PC-3 (cell line): ENCODE data around the gene OXNAD1. TPM values are rescaled to one million over a fixed set of nuclear protein-coding genes. Genes with fewer than 3 reads are reported as not detected.

ENCODE experiments used
- ATAC-seq: fragments of 200-7000 bp; cut with Tn5 transposase; 2 replicates; pipeline ENCODE4 v1.9.1; 2020; ENCODE audit warnings: mild to moderate bottlenecking, moderate library complexity
- BruUV-seq: library from RNA; stranded (reverse); fragments of 400-500 nt; replicated peaks from 2 replicates; lab custom pipeline; 2021; lab: Mats Ljungman, UMichigan
- CTCF ChIA-PET: fragments of 300-600 bp; sonication (Branson Sonifier 250); formaldehyde crosslinking; loops from one replicate; lab custom pipeline; 2022; ENCODE audit warnings: antibody characterized with exemption; lab: Charles Lee
- POLR2A ChIA-PET: fragments of 300-600 bp; sonication (Branson Sonifier 250); formaldehyde crosslinking; loops from one replicate; lab custom pipeline; 2022; ENCODE audit warnings: antibody characterized with exemption; ENCODE audit not compliant: unreplicated experiment; lab: Charles Lee
- DNase-seq: peaks from one replicate; pipeline ENCODE4 v3.0.0-alpha.2; 2015
- H2AFZ ChIP-seq: fragments of 300-600 bp; sonication (generic); 2 replicates; pipeline ENCODE4 v1.6.0; 2016; ENCODE audit warnings: antibody characterized with exemption, low read length
- H3F3A ChIP-seq: fragments of 300-600 bp; sonication (generic); one replicate; pipeline ENCODE4 v1.6.0; 2017; ENCODE audit warnings: antibody characterized with exemption, low read length, control low read depth, mild to moderate bottlenecking; ENCODE audit not compliant: unreplicated experiment
- H3K27ac ChIP-seq: fragments of 300-600 bp; sonication (generic); 2 replicates; pipeline ENCODE4 v1.5.1; 2016; ENCODE audit warnings: mild to moderate bottlenecking, low read length
- H3K27me3 ChIP-seq: fragments of 300-600 bp; sonication (generic); 2 replicates; pipeline ENCODE4 v1.6.1; 2016; ENCODE audit warnings: low read length, mixed read lengths
- H3K36me3 ChIP-seq: fragments of 300-600 bp; sonication (generic); 2 replicates; pipeline ENCODE4 v1.6.1; 2016; ENCODE audit warnings: low read depth, mixed run types, low read length, mixed read lengths
- H3K4me1 ChIP-seq: fragments of 300-600 bp; sonication (generic); 2 replicates; pipeline ENCODE4 v1.5.1; 2016; ENCODE audit warnings: low read length; ENCODE audit not compliant: insufficient read depth
- H3K4me2 ChIP-seq: fragments of 300-600 bp; sonication (generic); 2 replicates; pipeline ENCODE4 v1.6.0; 2016; ENCODE audit warnings: low read length
- H3K4me3 ChIP-seq: fragments of 300-600 bp; sonication (generic); 2 replicates; pipeline ENCODE4 v1.5.1; 2016; ENCODE audit warnings: mild to moderate bottlenecking, low read length, mixed read lengths
- H3K79me2 ChIP-seq: fragments of 300-600 bp; sonication (generic); 2 replicates; pipeline ENCODE4 v1.6.1; 2017; ENCODE audit warnings: low read length, mixed read lengths
- H3K9ac ChIP-seq: fragments of 300-600 bp; sonication (generic); 2 replicates; pipeline ENCODE4 v1.6.0; 2016; ENCODE audit warnings: mild to moderate bottlenecking, low read length
- H3K9me2 ChIP-seq: fragments of 300-600 bp; sonication (generic); replicated peaks from 2 replicates; pipeline ENCODE4 v1.6.1; 2016; ENCODE audit warnings: mixed run types, low read length, mixed read lengths
- H3K9me3 ChIP-seq: fragments of 300-600 bp; sonication (generic); 2 replicates; pipeline ENCODE4 v1.6.1; 2016; ENCODE audit warnings: low read length, mixed read lengths
- H4K20me1 ChIP-seq: fragments of 300-600 bp; sonication (generic); 2 replicates; pipeline ENCODE4 v1.6.1; 2016; ENCODE audit warnings: low read length, mixed read lengths
- EZH2 ChIP-seq: fragments of 300-600 bp; sonication (generic); IDR thresholded peaks from one replicate; pipeline ENCODE4 v1.6.1; 2017; ENCODE audit warnings: antibody characterized with exemption, mild to moderate bottlenecking, low read length; ENCODE audit not compliant: unreplicated experiment
- EZH2phosphoT487 ChIP-seq: fragments of 300-600 bp; sonication (generic); IDR thresholded peaks from 2 replicates; pipeline ENCODE4 v1.6.1; 2018; ENCODE audit warnings: mild to moderate bottlenecking, antibody characterized with exemption, low read length, borderline replicate concordance
- intact Hi-C: fragments of 100-400 bp; cut with micrococcal nuclease; formaldehyde crosslinking; loops from 2 replicates; pipeline ENCODE4 v1.9.0; 2023
- total RNA-seq: library from RNA; depleted of rRNA; stranded (reverse); fragments of >200 nt; gene quantifications from 2 replicates; pipeline ENCODE4 v1.2.3, GENCODE V29; 2014
- TF ChIP-seq, protein P1 (sequence below): fragments of 300-600 bp; sonication (generic); conservative IDR thresholded peaks from 2 replicates; pipeline ENCODE4 v1.5.1; 2017; ENCODE audit warnings: antibody characterized with exemption, low read depth, mild to moderate bottlenecking, low read length

The OXNAD1 gene
- total RNA-seq, 1 experiment from 2014 or later: 20.5 TPM

DNA sequence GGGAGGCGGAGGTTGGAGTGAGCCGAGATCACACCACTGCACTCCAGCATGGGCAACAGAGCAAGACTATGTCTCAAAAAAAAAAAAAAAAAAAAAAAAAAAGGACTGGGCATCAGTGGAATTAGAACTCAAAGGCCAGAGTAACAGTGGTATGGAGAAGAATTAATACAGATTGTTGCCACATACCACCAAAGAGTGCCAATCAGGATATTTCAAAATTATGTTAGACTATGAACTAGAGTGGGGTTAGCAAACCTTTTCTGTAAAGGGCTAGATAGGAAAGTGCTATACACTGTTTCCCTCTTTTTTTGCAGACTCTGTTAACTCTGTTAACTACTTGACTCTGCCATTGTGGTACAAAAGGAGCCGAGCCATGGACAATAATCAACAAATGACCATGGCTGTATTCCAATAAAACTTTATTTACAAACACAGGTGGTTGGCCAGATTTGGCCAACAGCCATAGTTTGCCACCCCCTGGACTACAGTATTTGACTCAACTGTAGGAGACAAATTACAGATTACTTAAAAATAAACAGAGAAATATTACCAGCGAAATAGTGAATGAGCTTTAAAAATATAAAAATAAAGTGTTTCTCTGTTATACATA is 28.9 kb upstream of the OXNAD1 start:
- peaks cover 20% of the 10 kb centered on the region for H3K4me1 ChIP-seq
- no peaks in the 10 kb centered on the region for H4K20me1 ChIP-seq
- BruUV-seq: no TSS peak
- TF ChIP-seq EZH2phosphoT487 (no peak), EZH2 (no peak)
- TF ChIP-seq, protein P1, sequence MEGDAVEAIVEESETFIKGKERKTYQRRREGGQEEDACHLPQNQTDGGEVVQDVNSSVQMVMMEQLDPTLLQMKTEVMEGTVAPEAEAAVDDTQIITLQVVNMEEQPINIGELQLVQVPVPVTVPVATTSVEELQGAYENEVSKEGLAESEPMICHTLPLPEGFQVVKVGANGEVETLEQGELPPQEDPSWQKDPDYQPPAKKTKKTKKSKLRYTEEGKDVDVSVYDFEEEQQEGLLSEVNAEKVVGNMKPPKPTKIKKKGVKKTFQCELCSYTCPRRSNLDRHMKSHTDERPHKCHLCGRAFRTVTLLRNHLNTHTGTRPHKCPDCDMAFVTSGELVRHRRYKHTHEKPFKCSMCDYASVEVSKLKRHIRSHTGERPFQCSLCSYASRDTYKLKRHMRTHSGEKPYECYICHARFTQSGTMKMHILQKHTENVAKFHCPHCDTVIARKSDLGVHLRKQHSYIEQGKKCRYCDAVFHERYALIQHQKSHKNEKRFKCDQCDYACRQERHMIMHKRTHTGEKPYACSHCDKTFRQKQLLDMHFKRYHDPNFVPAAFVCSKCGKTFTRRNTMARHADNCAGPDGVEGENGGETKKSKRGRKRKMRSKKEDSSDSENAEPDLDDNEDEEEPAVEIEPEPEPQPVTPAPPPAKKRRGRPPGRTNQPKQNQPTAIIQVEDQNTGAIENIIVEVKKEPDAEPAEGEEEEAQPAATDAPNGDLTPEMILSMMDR: no peak
- H3K36me3 ChIP-seq: no peaks in the 10 kb centered on the region
- no peak overlapping the region for H2AFZ ChIP-seq
- ATAC-seq (no peak), DNase-seq (no peak)
- intact Hi-C loops: no loop called here
- H3K79me2 ChIP-seq: no peaks in the 10 kb centered on the region
- H3K9me3 ChIP-seq: no peaks in the 10 kb centered on the region
- H3K9me2 ChIP-seq: no peaks in the 10 kb centered on the region
- ChIA-PET CTCF (no interaction called here), POLR2A (no interaction called here)
- no peaks in the 10 kb centered on the region for H3F3A ChIP-seq
- H3K4me2 ChIP-seq: no peak overlapping the region
- no peak overlapping the region for H3K27ac ChIP-seq
- H3K9ac ChIP-seq: no peak overlapping the region
- H3K4me3 ChIP-seq: no peak overlapping the region
- H3K27me3 ChIP-seq: no peaks in the 10 kb centered on the region

DNA sequence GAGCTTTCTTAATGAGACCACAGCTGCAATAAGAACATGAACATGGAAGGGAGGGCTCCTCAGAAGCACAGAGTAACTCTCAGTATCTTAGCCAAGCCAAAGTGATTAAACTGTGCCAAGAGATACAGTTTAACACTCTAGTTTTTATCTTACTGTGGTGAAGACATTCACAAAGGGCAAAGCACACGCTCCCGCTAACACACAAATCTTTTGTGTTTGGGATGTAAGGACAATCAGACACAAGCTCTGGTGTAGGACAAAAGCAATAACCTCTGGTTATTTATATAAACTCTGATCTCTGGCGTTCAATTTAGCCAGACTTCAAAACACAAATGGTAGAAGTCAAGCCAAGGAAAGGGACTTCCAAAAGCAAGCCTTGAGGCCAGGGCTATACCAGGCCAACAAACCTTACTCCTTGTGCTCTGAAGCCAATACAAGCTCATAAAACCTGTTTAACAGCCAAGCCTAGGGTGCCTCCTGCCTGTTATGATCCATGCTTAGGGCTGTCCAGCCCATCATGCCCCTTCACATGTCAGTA is 28.1 kb upstream of the OXNAD1 start:
- no peaks in the 10 kb centered on the region for H3K79me2 ChIP-seq
- CTCF ChIA-PET: no interaction called here

More for the DNA sequence above, 28.1 kb upstream of the OXNAD1 start:
- H3K27me3 ChIP-seq: no peaks in the 10 kb centered on the region
- peaks cover 20% of the 10 kb centered on the region for H3K4me1 ChIP-seq
- no peak overlapping the region for H3K27ac ChIP-seq
- no peaks in the 10 kb centered on the region for H4K20me1 ChIP-seq
- DNase-seq (no peak), ATAC-seq (no peak)
- no peak overlapping the region for H3K4me3 ChIP-seq
- H3K9me3 ChIP-seq: no peaks in the 10 kb centered on the region
- H3K36me3 ChIP-seq: no peaks in the 10 kb centered on the region
- no peaks in the 10 kb centered on the region for H3F3A ChIP-seq
- no peak overlapping the region for H3K9ac ChIP-seq
- no peak overlapping the region for H2AFZ ChIP-seq
- no peaks in the 10 kb centered on the region for H3K9me2 ChIP-seq
- BruUV-seq: no TSS peak
- POLR2A ChIA-PET: no interaction called here
- intact Hi-C loops: no loop called here
- no peak overlapping the region for H3K4me2 ChIP-seq
- TF ChIP-seq EZH2 (no peak), EZH2phosphoT487 (no peak)
- TF ChIP-seq, protein P1: no peak
